Coronary artery (tissue), 2 donors: ENCODE data around the gene DPPA5.
A peak's percentile ranks its signal among the peaks of the same experiment; 100 is the strongest.
"Not testable (repeated sequence)": the region's sequence is repeated elsewhere in the genome, so short reads cannot be mapped to it uniquely, and the experiment has no call there.

Experiments used
- DNase-seq: peaks from one replicate; pipeline ENCODE4 v3.0.0-alpha.2; 2017; ENCODE audit warnings: low spot score
- H3K27ac ChIP-seq, 2 donors: fragments of 200-600 bp; sonication (generic); one replicate each; pipeline ENCODE4 v1.5.1; 2016 to 2019
- H3K4me3 ChIP-seq: fragments of 200-600 bp; sonication (generic); 2 replicates; pipeline ENCODE4 v1.5.1; 2016; ENCODE audit warnings: mild to moderate bottlenecking, moderate library complexity
- TF ChIP-seq, protein P1 (sequence below): fragments of 200-600 bp; sonication (generic); IDR thresholded peaks from one replicate; pipeline ENCODE4 v1.5.1; 2019; ENCODE audit warnings: antibody characterized with exemption

DPPA5 gene

DNA sequence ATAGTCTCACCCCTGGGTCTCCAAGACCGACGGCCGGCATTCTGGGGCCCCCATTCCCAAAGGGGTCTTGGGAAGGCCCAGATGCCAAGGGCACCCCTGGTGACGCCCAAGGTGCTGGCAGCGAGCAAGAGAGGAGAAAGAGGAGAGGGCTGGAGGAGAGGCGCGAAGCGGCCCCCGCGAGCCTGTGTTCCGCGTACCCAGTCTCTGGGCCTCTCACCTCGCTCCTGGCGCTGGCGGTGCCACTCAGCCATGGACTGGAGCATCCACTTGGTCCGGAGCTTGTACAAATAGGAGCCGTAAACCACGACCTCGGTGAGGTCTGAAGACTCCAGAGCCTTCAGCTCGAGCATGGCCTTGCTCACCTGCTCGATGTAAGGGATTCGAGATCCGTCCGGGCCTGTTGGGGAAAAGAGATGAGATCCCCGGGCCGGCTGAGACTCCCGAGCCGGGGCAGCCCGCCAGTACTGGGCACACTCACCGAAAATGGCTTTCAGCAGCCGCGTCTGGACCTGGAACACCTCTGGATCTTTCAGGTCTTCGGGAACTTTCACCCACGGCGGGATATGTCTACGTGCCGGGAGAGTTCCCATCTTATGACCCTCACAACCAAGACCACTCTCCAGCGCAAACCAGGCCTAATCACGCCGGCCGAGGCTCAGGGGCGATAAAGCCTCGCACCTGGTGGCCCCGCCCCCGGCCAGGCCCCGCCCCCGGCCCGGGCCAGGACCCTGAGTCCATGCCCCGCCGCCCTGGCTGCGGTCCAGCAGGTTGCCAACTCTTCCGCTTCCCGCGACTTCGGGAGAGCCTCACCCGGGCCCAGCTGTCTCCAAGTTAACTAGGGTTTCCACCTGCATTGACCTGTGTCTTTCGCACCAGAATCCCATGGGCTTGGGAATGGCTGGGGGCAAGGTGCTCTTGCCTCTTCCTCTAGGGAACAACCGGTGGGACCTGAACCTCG lies at the start of gene DPPA5:
Gene DPPA5, minus strand, starts transcription at position 641 of the 958 bp plus-strand sequence. Its CDS starts 51 bp downstream, at position 590.
- H3K4me3 ChIP-seq = no peak within 1 kb of the TSS
- no peak for DNase-seq
- TF ChIP-seq, protein P1, sequence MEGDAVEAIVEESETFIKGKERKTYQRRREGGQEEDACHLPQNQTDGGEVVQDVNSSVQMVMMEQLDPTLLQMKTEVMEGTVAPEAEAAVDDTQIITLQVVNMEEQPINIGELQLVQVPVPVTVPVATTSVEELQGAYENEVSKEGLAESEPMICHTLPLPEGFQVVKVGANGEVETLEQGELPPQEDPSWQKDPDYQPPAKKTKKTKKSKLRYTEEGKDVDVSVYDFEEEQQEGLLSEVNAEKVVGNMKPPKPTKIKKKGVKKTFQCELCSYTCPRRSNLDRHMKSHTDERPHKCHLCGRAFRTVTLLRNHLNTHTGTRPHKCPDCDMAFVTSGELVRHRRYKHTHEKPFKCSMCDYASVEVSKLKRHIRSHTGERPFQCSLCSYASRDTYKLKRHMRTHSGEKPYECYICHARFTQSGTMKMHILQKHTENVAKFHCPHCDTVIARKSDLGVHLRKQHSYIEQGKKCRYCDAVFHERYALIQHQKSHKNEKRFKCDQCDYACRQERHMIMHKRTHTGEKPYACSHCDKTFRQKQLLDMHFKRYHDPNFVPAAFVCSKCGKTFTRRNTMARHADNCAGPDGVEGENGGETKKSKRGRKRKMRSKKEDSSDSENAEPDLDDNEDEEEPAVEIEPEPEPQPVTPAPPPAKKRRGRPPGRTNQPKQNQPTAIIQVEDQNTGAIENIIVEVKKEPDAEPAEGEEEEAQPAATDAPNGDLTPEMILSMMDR = no peak
- H3K27ac ChIP-seq = no peak within 1 kb of the TSS

GRCh38 chr6:73400656-73401055 lies 46.6 kb upstream of the DPPA5 start:
- DNase-seq = no peak
- Histone ChIP-seq H3K4me3 (no peak overlapping the region), H3K27ac (no peak overlapping the region)
- TF ChIP-seq, protein P1 = no peak

- TF ChIP-seq, protein P1 = no peak
- Histone ChIP-seq H3K27ac (no peak overlapping the region), H3K4me3 (no peak overlapping the region)
- DNase-seq = no peak
These were observed 41.8 kb upstream of the DPPA5 start for GRCh38 chr6:73395875-73396274.

DNA sequence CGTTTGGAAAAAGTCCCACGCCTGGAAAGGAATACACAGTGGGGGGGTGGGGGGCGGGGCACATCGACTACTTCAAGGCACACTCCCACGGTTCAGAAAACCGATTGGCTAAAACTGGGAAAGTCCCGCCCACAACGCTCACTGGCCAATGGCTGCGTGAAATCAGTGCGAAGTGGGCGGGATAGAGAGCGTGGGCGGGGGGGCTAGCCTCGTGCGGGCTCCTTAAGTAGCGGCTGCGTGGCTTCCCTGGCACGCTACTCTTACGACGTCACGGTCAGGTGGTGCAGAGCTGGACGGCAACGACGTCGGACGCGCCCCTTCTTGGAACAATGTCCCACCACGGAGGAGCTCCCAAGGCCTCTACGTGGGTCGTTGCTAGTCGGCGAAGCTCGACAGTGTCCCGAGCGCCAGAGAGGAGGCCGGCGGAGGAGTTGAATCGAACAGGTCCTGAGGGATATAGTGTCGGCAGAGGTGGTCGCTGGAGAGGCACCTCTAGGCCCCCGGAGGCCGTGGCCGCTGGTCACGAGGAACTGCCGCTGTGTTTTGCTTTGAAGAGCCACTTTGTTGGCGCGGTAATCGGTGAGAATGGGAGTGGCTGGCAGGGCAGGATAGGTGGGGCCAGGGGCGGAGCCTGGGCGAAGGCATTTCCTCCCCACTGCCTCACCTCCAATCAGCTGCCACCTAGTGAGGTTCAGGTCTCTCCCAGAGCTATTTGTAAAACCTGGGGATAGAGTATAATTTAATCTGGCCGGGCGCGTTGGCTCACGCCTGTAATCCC lies 40.7 kb upstream of the DPPA5 start, which contains the start of gene DDX43:
Gene DDX43, plus strand, starts transcription at position 252 of the 778 bp plus-strand sequence. Its CDS starts 78 bp downstream, at position 330.
- H3K27ac ChIP-seq = peak within 1 kb of the TSS in 1 of 2 donors; percentile 62
- peak; percentile 80 for DNase-seq
- peak within 1 kb of the TSS; percentile 56 for H3K4me3 ChIP-seq
- TF ChIP-seq, protein P1 = no peak

GRCh38 chr6:73393278-73393677 lies 39.2 kb upstream of the DPPA5 start:
- DNase-seq = no peak
- H3K4me3 ChIP-seq = no peak overlapping the region
- no peak overlapping the region for H3K27ac ChIP-seq
- TF ChIP-seq, protein P1 = no peak

- not testable (repeated sequence) for H3K27ac ChIP-seq, DNase-seq, H3K4me3 ChIP-seq
These were observed 38.1 kb upstream of the DPPA5 start for GRCh38 chr6:73392188-73392587.

DNA sequence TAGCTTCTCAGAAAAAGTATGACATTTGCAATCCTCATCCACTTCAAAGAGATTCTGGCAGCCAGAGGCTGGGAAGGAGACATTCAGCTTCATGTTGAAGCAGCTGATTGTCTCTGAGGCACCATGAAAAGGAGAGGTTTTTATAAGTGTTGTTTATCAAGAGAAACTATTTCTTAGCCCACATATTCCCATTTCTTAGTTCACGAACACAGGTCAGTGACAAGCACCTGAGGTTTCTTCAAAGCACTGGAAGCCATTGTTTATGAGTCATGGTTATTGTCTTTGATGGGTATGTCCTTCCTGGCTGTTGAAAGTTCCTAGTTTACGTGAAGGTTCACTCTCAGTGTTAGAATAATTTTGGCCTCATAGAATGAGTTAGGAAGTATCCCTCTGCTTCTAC lies 37.6 kb upstream of the DPPA5 start:
- DNase-seq = no peak
- TF ChIP-seq, protein P1 = no peak
- no peak overlapping the region for H3K4me3 ChIP-seq
- no peak overlapping the region for H3K27ac ChIP-seq
